HG03469 (cell line): ENCODE results near the gene SEH1L.
"Not testable (repeated sequence)": the region's sequence is repeated elsewhere in the genome, so short reads cannot be mapped to it uniquely, and the experiment has no call there.

Source experiments
- ATAC-seq: cut with Tn5 transposase; IDR thresholded peaks from one replicate; pipeline ENCODE4 v1.9.1; 2021; ENCODE audit warnings: mild to moderate bottlenecking, moderate library complexity, moderate number of reproducible peaks; ENCODE audit not compliant: unreplicated experiment

SEH1L gene

DNA sequence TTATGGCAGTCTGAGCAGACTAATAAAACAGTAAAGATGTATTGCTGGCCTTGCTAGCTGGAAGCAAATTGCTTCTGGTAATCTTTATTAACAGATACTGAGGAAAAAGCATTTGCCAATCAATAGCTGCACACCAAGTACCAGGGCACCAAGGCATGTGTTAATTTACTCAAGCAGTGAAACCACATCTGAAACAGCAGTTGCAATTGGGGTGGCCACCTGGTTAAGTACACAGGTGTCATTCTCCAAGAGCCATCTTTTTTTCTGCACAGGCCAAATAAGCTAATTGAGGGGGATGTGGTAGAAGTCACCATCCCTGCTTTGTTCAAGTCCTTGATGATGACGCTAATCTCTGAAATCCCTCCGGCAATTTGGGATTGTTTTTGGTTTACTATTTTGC, 8.6 kb upstream of the SEH1L start:
- no peak for ATAC-seq

DNA sequence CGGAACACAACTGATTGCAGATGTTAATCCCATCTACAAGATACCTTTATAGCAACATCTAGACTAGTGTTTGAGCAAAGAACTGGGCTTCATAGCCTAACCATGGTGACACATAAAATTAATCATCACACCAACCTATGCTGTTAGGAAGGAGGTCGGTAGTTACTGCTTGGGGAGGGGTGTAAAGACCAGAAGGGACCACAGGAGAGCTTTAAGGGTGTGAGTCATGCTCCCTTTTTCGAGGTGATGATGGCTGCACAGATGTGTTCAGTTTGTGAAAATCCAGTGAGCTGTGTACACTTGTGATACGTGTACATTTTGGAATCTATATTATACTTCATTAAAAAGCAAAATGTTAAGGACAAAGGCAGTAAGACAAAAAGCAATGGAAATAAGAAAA, 4.6 kb upstream of the SEH1L start:
- no peak for ATAC-seq

DNA sequence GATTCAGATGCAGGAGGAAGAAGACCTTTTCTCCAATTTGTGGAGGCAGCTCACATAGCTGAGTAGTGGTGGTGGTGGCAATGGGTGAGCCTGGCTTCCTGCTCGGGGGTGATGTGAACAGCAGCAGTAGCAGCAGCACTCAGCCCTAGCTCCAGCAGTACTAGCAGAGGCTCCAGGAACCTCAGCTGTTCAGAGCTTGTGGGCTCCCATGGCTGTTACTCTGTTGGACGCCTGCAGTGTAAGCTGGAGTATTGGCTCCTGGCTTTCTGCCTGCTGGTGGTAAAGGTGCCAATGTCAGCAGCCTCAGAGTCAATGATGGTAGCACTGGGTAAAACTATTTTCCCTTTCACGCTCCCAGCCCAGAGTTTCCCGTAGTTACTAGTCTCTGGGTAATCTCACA, 3.1 kb upstream of the SEH1L start:
- no peak for ATAC-seq

DNA sequence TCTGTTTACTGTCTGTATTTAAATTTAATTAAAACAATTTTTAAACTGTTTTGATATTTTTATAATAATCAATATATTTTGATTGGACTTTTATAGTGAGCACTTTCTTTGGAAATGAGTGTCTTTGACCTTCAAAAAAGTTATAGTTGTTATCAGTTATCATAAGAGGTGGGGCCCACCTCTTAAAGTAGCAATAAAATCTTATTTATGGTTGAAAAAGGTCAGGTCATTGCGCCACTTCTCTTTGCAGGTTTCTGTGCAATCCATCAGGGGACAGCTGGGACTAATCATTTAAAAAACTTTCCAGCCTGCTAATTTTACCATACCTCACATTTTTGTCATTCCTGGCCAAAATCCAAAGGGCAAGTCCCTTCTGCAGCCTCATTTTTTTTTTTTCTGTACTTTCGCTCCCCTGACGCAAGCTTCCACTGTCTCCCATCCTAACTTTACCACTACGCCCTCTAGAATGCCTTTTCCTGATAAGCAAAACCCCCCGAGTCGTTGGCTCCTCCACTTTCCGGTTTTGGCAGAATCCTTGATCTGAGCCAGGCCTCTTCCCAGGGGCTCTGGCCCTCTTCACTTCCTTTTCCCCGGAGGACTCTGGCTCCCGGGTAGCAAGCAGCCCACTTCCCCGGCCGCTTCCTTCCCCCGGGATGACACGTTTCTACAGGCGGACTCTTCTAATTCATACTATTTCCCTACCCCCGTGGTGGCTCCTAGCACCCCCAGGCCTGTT, 1.1 kb upstream of the SEH1L start:
- no peak for ATAC-seq

DNA sequence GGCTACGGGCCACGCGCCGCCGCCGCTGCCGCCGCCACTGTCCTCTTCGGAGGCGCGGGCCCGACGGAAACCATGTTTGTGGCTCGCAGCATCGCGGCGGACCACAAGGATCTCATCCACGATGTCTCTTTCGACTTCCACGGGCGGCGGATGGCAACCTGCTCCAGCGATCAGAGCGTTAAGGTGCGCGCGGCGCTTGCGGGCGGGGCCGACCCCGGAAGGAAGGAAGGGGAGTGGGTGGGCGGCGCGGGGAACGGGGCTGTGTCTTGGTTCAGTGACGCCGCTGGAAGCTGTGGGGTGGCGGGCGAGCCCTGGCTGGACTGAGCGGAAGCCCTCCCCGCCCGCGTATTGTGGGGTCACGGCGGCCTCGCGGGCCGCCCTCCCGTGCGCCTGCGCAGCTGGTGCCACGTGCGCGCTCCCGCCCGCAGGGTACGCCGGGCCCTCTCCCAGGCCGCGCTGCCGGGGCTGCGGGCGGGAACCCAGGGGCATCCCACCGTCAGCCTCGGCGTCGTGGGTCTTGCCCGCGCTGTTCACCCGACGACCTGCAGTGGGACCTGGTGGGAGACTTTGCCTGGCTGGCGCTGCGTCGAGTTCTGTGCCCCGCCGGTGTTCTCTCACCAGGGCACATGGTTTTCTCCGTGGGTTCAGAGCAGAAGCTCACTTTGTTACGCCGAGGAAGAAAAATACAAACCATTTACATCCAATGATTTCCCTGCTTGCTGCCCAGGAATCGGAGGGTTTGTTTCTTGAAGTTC, 416 bp downstream of the SEH1L start:
- ATAC-seq, result peak; percentile 59

DNA sequence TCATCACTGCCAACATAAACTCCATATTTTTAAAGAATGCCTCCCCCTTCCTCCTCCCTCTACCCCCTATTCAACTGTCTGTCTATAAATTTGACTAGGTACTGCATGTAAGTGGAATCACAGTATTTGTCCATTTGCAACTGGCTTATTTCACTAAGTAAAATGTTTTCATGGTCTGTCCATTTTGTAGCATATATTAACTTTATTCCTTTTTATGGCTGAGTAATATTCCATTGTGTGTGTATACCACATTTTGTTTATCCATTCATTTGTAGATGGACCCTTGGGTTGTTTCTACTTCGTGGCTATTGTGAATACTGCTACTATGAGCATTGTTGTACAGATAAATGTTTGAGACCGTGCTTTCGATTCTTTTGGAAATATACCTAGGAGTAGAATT, 10.7 kb downstream of the SEH1L start:
- ATAC-seq, result no peak

DNA sequence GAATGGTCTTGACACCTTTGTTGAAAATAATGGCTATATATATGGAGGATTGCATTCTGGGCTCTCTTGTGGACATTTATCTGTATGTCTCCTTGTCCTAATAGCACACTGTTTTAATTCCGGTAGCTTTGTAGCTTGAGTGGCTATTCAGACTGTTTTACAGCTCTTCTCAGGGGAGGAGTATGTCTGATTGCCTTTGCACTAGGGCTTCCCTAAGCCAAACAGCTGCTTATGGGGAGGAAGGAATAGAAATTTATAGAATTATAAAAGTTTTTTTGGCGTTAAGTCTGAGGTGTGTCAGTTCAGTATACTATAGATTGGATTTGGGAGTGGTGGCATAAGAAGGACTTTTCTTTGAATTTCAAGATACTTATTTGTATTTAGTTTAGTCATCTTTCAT, 12.6 kb downstream of the SEH1L start:
- no peak for ATAC-seq

DNA sequence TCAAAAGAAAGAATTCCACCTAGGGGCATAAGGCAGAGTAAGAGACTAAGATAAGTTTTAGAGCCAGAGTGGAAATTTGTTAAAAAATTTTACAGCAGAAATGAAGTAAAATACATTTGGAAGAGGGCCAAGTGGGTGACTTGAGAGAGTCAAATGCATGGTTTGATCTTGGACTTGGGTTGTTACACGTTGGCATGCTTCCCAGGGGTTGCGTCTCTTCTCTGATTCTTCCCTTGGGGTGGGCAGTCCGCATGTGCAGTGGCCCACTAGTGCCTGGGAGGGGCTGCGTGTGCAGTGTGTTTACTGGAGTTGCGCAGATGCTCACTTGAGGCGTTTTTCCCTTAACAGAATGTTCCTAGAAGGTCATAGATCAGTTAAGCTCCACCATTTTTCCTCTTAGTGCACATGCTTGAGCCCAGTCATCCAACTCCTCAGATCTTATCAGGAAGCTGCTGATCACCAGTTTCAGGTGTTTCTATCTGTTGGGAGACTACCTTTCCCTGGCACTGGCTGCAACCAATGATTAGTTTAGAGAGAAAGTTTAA, 13.1 kb downstream of the SEH1L start:
- no peak for ATAC-seq

DNA sequence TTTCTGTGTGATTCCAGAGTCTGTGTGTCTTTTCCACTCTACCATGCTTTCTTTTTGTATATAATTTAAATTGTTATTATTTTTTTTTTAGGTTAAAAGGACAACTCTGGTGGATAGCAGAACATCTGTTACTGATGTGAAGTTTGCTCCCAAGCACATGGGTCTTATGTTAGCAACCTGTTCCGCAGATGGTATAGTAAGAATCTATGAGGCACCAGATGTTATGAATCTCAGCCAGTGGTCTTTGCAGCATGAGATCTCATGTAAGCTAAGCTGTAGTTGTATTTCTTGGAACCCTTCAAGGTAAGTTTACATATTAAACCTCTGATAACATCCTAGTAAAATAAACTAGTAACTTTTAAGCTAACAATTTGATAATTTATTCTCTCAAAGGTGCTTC, 15.3 kb downstream of the SEH1L start:
- ATAC-seq, result no peak

DNA sequence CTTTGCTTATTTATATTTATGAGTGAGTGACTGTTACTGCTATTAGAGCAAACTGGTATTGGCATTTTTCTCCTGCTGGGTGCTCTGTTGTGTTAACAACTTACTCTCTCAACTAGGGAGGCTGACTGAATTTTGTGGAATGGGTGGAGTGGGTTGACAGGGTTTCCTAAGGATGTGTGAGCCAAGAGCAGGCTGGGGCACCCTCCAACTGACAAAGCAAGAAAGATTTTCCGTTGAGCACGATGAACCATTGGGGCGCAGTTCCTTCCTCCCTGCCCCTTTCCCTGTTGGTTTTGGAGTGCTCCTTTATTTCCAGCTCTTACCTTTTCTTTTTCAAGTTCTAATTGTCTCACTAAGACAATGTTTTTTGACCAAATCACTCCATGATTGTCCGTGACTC, 20.3 kb downstream of the SEH1L start:
- no peak for ATAC-seq

DNA sequence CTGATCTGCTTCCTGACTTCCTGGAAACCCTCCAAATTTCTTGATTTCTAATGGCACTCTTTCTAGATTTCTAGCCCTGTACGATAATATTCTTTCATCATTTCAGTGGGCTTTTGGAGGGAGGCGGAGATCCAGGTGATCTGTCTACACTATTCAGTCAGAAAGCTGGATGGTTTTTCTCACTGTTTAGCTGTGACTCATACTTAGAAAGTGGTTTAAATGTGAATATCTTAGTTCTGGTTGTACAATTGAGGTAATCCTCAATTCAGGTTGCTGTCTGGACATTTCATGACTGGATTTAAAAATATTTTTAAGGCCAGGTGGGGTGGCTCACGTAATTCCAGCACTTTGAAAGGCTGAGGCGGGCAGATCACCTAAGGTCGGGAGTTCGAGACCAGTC, 20.8 kb downstream of the SEH1L start:
- no peak for ATAC-seq

DNA sequence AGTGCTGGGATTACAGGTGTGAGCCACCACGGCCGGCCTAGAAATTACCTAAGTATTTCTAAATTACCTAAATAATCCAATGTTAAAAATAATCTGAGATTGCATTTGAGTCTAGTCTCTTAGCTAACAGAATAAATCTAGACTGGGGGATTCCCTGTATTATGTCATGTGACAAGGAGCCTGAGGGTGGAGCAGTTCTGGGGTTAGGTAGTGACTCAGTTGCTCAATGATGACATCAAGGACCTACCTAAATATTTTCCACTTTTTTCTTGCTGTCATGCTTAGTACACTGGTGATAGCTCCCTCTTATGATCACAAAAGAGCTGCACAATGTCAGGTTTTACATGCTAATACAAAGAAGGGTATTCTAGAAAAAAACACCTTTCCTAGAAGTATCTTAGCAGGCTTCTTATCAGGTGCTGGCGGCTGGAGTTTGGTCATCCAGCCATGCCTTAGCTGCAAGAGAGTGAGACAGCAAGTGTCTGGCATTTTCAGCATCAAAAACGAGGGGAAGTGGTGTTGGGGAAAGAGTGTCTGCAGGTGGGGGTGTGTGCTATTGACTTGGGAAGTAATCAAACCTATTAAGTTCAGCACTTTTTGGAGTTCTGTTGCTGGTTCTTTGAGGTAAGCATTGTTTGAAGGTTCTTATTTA, 25.9 kb downstream of the SEH1L start:
- ATAC-seq, result no peak

DNA sequence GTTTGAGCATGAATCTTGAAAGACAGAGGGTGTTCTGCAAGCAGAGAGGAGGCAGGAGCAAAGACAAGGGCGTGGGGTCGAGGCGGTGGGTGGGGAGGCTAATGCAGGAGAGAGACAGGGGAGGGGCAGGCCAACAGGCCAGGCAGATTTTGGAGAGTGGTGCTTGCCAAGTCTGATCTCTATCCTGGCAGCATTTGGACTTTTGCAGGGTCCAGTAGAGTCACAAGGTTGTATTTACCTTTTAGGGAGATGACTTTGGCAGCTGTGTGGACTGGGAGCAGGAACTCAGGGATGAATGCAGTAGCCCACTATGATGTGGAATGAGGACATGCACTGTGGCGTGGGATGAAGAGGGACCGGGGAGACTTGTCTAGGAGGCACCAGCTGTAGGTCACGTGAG, 27.7 kb downstream of the SEH1L start:
- ATAC-seq, result no peak

DNA sequence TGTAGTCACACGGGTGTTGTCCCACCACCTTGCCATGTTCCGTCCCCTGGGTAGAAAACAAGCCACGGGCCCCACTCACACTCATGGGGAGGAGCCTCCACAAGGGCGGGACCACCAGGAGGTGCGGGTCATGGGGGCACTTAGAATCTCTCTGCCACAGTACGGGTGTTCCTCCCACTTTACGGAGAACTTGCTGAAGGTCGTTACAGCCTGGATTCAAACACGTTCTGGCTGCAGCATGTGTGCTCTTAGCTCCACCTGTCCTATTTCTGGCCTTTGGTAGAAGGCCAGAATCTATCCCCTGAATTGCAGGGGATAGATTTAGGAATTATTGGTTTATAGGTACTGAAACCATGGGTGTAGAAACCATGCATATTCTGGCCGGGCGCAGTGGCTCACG, 28.5 kb downstream of the SEH1L start:
- ATAC-seq, result no peak

DNA sequence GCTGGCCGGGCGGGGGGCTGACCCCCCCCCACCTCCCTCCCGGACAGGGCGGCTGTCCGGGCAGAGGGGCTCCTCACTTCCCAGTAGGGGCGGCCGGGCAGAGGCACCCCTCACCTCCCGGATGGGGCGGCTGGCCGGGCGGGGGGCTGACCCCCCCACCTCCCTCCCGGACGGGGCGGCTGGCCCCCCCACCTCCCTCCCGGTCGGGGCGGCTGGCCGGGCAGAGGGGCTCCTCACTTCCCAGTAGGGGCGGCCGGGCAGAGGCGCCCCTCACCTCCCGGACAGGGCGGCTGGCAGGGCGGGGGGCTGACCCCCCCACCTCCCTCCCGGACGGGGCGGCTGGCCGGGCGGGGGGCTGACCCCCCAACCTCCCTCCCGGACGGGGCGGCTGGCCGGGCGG, 32.3 kb downstream of the SEH1L start:
- ATAC-seq, result not testable (repeated sequence)

DNA sequence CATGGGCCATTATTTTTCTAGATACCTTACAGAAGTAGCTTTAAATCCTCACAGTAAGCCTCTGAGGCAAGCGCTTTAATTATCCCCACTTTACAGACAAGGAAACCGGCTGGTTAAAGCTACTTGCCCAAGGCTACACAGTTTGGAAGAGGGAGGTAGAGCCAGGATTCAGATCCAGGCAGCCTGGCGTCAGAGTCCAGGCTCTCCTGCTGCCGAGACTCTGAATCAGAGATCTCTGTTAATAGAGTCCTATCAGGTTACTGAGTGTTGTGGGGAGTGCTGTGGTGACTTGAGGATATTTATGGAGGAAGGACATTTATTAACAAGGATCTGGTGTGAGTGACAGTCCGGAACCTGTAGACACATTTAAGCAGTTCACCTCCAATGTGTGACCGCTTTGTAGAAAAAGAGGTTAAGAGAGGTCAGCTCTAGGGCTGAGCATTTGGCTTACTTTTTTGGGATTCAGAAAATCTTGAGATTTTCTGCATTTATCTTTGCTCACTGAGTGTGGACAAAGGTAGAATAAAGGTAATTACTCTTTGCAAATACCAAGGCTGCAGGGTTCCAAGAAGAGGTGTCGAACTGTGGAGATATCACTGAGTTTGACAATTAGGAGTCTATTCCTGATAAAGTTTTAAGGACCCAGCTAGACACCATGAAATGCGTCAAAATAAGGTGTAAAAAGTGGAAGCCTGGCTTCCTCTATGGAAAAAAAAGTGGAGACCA, 41.7 kb downstream of the SEH1L start:
- ATAC-seq, result no peak

DNA sequence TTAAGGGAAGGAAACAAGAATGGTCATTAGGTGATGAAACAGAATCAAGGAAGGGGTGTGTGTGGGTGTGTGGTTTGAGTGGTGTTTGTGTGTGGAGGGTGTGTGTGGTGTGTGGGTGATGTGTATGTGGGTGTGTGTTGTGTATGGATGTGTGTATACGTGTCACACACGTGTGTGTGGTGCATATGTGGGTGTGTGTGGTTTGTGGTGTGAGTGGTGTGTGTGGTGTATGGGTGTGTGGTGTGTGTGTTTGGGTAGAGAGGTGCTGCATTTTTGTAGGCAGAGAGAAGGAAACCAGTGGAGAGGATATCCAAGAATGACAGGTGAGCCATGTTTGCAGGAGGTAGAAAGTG, 42.3 kb downstream of the SEH1L start:
- ATAC-seq, result no peak

DNA sequence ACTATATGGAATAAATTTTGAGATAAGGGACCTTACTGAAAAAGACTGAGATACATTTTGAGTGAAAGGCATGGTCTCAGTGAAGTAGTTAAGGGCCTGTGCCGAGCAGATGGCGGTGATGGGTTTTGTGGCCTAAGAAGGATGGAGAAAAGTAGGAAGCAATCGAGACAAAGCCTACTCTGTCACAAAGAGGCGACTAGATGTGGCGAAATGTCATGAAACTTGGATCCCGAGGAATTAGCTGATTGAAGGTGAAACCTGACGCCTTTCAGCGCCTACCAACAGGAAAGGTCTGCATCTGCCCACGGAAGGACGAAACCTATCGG, 42.8 kb downstream of the SEH1L start:
- ATAC-seq, result no peak

DNA sequence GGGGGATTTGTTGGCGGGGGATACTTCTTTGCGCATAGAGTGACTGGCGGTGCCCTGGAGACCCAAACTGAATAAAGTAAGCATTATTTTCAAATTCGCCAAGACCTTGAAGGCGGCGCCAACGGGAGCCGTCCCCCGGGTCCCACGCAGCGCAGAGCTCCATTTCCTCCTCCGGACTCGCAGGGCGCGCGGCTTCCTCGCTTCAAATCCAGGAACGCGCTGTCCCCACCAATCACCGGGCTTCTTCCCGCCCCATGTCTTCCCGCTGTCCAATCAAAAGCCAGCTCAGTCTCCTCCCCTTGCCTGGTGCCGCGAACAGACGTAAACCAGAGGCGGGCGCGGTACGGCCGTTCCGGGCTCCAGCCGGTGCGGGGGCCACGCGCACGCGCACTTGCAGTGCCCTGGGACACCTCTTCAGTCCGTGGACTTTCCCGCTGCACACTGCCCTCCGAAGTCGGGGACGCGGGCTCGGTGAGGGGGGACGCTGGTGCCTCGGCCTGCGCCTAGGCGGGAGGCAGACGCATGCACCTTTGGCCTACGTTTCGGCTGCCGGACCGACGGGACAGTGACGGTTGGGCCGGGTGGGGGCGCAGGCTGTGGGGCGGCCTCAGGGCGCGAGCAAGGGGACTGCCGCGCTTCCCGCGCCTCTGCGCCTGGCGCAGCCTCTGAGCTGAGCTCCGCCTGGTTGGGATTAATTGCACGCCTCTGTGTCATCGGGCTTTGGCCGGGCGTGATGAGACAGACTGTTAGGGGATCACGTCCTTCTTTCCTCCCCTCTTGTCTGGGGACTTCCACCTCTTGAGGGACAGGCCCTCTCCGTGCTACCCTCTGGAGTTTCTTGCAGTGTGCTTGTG, 43.4 kb downstream of the SEH1L start, which contains the start of gene CEP192:
Gene CEP192, plus strand, starts transcription at position 396 of the 854 bp plus-strand sequence. CDS start 8,063 bp downstream, outside the sequence.
- peak; percentile 79 for ATAC-seq

DNA sequence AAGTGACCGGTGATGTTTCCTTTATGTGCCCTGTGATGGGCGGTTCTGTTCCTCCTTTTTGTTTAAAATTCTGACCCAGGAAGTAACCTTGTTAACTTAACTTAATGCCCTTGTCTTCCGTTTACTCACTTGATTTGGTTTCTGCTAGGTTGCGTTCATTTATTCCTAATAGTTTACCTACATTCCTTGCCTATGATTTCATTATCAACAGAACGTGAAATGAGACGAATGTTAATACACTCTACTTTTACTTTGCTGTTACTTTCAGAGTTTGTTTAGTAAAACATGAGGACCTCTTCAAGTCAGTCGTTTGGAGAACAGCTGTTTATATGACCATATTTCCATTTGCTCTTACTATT, 44.0 kb downstream of the SEH1L start:
- ATAC-seq, result no peak
